HG02938 (cell line): ENCODE data around the gene TANK.

Experiments used
- ATAC-seq: cut with Tn5 transposase; IDR thresholded peaks from one replicate; pipeline ENCODE4 v1.9.1; 2021; ENCODE audit warnings: mild to moderate bottlenecking, moderate library complexity; ENCODE audit not compliant: unreplicated experiment

Gene TANK

DNA sequence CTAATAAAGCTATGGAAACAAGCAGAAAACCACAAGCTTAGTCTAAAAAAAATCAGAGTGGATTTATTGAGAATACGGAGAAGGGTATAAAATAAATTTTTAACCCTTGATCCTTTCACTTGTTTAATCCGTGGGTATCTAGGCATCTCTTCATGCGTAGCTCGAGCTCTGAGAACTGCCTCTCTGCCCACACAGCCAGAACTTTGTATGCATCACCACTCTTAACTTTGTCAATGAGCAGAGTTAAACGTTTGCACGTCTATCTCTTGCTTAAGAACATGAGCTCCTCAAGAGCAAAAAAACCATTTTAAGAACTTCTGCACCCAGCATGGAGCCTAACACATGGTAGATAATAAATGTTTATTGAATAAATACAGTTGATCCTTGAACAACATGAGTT lies 26.9 kb upstream of the TANK start:
- no peak for ATAC-seq

DNA sequence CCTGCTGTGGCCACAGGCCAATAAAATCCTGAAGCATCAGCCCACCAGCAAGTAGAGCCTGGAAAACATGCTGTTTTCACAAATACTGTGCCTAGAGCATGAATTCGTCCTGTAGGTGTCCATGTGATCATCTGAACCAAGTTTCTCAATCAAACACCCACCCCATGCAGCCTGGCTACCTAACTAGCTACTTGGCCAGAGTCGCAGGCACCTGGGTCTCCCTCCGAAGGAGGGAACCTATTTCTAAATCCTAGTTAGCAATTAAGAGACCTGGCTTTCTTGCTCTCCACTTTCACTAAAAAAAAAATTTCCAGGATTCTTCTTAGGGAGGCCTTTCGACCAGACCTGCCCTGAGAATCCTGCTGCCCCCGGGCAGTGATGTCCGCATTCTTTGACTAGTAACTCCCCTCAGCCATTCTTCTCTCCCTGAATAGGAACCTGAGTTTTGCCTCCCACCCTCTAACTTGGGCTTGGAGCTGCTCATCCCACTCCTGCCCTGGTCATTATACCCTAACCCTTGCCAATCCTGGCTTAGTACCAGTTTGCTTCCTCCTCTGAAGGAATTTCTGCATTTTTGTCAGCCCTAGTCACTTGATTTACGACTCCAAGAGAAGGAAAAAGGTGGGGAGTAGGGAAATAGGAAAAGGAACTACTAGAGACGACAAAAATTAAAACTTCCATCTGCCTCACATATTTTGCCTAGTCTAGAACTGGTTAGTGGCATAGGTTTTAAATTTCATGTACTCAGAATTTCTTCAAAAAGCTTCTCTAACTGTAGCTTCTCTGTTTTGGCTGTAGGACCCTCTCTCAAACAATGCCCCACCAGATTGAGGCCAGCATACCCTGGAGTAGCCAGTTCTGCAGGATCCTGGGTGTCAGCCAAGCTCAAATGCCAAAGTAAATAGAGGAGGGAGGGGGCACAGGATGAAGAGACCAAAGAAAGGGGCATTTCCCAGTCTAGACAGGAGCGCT lies 25.4 kb upstream of the TANK start:
- no peak for ATAC-seq

DNA sequence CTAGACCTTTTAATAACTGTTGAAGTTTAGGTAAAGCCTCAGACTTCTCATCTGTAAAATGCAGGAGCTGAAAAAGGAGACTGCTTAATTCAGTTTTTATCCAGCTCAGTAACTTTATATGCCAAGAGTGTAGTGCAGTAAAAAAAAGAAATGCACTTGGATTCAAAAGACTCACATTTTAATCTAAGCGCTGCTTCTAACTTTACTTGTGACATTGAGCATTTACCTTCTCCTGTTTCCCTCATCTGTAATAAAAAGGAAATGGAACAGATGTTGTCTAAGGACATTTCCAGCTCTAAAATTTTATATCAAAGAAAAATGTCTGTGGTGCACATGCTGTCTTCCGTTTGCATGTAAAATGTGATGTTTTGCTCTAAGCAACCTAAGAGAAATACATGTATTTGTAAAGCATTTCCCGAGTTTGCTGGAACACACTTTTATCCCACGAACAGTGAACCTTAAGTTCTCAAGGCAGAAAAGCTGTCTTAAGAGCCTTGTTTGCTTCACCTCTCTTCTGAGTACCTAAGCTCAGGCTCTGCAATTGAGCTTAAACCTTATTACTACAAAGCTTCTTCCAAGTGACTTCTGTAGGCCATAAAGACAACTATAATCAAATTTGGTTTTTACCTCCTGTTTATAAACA lies 24.2 kb upstream of the TANK start:
- ATAC-seq, result no peak

DNA sequence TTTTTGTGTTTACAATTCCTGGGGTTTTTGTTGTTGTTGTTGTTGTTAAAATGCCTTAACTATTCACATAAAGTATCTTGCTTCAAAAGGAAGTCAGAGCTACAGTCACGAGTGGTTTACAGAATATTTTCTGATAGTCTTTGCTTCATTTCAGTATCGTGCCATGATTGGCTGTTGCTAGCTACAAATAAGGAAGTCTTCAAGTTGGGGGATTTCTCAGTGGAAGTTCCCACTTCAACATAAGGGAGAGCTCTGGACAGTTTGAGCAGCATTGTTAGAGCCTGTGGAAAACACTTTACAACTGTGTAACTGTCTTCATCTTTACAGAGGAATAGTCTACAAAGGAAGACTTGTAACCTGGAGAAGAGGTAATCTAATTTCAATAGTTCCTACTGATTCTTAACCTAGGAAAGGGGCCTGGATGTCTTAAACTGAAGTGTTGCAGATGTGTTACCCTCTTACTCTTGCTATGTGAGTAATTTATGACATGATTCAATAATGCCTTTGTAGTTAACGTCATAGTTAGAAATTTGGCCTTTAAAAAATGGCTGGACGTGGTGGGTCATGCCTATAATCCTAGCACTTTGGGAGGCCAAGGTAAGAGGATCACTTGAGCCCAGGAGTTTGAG lies 23.4 kb upstream of the TANK start:
- peak; percentile 76 for ATAC-seq

DNA sequence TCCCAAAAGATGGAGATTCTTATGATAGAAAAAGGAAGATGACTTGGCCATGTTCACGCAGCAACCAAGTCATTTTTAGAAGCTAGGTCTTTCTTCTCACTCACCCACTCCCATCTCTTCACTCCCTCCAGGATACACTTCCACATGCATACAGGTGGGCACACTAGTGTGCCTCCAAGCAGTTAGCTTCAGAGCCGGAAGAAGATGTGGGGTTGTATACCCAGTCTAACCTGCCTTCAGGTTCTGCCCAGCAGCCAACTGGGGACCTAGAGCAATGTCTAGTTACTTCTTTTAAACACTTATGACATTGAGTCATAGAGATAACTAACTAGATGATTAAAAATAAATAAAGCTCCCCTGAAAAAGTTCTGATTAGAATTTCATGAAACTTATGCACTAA lies 21.8 kb upstream of the TANK start:
- ATAC-seq, result no peak

DNA sequence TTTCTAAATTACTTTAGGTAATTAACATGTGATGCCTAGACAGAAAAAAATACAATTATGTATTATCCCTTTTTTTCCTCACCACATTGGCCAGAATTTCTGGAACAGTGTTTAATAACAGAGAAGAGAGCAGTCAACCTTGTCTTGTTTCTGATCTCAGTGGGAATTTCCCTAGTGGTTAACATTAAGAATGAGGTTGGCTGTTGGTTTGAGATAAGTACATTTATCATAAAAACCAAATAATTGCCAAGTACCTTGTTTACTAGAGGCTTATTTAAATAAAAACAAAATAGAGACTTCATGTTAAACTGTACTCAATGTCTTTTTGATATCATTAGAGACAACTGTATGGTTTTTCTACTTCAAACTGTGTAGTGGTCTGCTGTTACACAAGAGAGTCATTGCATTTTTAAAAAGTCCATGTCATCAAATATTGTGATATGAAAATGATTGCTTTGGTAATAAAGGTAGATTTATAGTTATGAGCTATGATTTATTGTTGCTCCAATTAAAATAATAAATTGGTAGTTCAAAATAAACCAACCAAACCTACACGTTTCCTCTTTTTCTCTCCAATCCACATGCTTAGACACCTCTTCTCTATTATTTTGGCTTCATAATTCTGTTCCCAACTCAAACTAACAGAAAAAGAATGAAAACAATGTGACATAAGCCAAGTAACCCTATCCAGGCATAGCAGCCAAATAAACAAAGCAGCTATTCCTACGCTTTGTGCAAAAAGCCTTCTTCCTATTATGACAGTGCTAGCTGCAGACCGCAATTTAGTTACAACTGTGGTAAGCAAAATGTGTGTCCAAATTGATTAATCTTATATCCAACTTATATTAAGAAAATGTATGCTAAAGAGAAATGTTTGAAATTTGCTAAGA lies 20.9 kb upstream of the TANK start:
- peak; percentile 26 for ATAC-seq

DNA sequence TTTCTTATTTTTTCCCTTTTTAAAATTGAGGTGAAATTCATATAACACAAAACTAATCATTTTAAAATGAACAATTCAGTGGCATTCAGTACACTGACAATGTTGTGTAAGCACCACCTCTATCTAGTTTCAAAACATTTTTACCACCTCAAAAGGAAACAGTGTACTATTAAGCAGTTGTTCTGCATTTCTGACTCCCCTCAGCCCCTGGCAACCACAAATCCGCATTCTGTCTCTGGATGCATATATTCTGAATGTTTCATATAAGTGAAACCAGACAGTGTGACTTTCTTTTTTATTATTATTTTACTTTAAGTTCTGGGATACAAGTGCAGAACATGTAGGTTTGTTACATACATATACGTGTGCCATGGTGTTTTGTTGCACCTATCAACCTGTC lies 19.2 kb upstream of the TANK start:
- peak; percentile 49 for ATAC-seq

DNA sequence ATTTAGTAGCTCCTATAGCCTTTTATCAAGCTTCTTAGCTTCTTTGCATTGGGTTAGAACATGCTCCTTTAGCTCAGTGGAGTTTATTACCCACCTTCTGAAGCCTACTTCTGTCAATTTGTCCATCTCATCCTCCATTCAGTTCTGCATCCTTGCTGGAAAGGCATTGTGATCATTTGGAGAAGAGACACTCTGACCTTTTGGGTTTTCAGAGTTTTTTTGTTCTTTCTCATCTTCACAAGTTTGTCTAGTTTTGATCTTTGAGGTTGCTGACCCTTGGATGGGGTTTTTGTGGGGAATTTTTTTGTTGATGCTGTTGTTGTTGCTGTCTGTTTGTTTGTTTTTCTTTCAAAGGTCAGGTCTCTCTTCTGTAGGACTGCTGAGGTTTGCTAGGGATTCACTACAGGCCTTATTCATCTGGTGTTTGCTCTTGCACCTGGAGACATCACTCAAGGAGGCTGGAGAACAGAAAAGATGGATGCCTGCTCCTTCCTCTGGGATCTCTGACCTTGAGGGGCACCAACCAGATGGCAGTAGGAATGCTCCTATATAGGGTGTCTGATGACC lies 13.9 kb upstream of the TANK start:
- ATAC-seq, result no peak

DNA sequence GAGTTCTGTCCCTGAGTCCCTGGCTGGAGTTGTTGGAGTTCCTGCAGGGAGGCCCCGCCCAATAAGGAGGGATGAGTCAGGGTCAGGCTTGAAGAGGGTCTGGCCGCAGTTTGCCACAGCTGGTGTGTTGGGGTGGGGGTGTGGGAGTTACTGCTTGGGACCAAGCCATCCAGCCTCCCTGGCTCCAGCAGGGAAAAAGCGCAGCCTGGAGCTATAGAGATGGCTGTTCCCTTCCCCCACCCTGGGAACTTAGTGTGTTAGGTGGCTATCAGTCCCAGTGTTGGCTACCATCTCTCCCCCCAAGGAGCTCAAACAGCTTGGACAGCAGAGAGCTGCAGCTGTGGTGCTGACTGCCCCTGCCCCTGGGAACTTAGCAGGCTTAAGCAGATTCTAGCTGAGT lies 13.2 kb upstream of the TANK start:
- ATAC-seq, result no peak

DNA sequence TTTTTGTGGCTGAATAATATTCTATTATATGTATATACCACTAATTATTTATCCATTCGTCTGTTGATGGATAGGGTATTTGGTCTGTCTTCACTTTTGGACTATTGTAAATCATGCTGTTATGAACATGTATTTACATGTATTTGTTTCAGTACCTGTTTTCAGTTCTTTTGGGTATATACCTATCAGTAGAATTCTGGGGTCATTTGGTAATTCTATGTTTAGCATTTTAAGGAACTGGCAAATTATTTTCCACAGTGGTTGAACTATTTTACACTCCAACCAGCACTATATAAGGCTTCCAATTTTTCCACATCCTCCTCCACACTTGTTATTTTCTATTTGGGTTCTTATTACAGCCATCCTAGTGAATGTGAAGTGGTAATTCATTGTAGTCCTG lies 12.4 kb upstream of the TANK start:
- ATAC-seq, result peak; percentile 64

DNA sequence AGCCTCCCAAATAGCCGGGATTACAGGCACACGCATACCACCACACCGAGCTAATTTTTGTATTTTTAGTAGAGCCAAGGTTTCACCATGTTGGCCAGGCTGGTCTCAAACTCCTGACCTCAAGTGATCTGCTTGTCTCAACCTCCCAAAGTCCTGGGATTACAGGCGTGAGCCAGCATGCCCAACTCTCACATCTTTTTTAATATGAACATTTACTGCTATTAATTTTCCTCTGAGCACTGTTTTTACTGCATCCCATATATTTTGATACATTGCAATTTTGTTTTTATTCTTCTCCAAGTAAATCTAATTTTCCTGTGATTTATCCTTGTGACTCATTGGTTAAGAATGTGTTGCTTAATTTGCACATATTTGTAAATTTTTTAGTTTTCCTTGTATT lies 9.5 kb upstream of the TANK start:
- no peak for ATAC-seq

DNA sequence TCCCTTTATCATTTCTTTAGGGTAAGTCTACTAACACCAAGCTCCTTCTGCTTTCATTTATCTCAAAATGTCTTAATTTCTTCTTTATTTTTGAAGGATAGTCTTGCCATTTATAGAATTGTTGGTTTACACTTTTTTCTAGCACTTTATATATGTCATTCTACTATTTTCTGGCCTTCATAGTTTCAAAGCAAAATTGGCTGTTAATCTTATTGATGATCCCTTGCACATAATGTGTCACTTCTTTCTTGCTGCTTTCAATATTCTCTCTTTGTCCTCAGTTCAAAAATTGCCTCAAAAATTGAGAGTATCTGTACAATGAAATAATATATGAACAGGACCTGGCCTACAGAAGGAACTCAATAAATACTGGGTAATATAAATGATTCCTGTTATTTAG lies 7.9 kb upstream of the TANK start:
- ATAC-seq, result no peak

DNA sequence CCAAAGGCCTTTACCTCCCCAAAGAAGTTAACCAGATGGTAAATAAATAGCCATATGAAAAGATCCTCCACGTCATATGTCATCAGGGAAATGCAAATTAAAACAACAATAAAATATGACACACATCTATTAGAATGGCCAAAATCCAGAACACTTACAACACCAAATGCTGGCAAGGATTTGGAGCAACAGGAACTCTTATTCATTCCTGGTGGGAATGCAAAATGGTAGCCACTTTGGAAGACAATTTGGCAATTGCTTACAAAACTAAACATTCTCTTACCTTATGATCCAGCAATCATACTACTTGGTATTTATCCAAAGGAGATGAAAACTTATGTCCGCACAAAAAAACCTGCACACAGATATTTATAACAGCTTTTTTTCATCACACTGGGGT lies 1.3 kb upstream of the TANK start:
- ATAC-seq, result no peak

DNA sequence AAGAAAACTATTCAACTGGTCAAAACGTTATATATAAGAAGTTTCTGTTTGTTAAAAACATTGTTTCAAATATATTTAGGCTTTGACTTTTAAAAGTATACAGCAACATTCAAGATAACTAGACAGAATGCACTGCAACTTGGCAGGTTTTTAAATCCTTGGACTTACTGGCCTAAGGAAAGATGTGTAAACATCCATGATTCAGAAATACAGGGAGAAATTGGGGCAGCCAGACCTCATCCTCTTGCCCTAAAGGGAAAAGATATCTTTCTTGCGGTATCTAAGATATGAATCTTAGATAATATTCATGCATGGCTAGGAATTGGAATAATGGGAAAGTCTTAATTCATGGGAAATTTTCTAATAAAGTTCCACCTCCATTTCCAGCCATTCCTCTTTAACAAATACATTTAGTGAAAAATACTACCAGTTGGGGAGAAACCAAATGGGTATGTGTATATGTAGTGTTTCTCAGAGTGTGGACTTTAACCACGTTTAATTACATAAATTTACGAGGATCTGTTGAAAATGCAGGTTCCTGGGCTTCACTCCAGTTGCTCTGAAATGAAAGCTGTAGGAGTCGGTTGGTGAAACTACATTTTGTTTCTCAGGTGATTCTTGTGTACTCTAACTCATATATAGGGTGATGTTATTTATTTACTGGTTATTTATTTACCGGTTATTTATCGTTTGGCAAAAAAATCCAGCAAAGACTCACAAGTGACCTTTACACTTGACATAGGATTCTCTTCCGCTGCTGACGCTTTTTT lies 587 bp upstream of the TANK start:
- ATAC-seq, result peak; percentile 3

DNA sequence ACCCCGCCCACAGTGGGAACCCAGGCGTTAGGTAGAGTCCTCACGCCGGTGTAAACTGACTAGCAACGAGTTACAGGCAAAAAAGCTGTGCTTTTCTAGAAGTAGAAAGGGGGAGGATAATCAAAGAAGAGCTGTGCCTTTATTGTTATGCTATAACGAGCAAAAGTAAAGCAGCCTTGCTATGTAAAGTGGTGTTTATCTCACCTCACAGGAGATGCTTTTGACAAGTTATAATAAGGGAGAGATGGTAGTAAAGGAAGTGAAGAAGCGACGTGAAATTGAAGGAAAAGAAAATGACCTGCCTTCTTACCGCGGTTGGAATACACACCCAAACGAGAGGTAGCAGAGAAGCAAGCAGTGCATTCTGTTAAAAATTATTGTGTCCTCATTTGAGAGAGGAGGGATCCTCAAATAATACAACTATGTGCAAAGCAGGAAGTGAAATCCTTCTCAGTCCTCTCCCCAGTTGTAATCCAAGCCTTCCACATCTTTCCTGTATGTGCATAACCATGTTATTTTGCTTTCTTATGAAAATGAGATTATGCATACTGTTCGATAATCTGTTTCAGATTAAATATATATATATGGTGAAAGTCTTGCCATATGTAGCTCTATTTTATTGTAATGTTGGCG lies 962 bp downstream of the TANK start:
- ATAC-seq, result peak; percentile 24

DNA sequence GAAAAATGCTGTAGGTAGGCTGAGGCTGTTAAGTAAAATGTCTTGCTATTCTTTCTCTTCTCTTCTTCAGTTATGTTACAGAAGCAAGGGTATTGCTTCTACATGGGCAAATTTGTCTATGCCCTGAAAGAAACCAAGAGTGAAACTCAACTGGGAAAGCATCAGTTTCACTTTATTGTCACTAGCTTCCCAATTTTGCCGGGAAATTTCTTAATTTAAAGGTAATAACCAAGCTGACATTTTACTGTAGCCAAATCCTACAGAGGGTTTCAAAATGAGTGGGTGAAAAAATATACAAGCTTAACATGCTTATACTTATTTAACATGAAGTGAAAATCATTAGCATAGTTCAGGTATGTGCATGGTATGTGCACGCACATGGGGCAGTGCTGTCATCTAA lies 3.2 kb downstream of the TANK start:
- ATAC-seq, result no peak

DNA sequence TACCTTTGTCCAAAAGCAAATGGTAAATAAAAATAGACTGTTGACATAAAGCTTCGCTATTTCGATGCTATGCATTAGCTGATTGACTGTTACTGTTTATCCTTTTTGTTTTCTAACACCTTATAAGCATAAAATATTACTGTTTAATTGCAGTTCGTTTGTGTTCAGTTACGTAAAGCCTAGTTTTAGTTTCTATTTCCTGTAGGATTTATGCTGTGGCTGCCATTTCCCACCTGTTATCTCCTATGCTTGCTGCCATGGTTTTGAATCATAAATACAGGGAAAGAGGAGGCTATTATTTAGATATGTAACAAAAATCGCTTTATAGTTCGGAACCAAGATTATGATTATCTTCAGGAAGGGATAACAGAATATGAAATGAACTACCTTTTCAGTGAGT lies 3.9 kb downstream of the TANK start:
- ATAC-seq, result no peak

DNA sequence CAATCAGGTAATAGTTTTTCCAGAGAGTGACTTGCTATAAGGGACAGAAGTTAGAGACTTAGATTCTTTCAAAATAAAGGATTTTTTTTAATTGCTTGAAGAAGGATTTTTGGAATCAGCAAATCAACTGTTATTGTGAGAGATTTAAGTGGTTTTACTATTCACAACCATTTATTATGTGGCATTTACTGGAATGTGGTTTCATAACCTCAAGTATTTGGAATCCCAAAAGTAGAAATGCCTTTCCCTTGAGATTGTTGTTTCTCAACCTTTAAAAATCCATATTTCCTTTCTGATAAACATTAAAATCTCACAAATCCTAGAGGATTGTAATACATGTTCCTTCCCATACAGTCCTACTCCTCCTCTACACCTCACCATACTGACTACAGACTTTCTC lies 5.0 kb downstream of the TANK start:
- no peak for ATAC-seq

DNA sequence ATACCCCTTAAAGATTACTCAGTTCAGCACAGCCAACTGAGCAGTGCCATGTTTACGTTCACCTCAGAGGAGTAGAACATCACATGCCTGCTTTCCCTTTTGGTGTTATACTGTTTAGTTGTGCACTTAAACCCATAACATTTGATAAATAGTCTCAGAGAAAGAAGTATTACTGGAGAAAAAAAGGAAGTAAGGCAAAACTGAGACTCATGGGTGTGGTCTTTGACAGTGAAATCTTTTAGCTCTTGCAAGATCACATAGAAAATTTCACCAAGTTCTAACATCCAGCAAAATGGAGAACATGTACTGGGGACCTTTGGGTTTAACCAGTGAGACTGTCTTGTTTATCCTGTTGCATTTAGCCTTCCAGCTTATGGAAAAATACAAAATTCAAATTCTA lies 5.6 kb downstream of the TANK start:
- ATAC-seq, result no peak
